ENCODE data around the gene LINGO4.
"Not testable (repeated sequence)": the region's sequence is repeated elsewhere in the genome, so short reads cannot be mapped to it uniquely, and the experiment has no call there.

Gene LINGO4

DNA sequence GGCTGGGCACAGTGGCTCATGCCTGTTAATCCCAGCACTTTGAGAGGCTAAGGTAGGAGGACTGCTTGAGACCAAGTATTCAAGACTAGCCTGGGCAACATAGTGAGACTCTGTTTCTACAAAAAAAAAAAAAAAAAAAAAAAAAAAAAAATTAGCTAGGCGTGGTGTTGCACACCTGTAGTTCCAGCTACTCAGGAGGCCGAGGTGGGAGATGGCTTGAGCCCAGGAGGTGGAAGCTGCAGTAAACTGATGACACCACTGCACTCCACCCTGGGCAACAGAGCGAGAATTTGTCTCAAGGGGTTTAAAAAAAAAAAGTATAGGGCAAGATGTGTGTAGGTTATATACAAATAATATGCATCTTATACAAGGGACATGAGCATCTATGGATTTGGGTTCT, 17.5 kb downstream of the LINGO4 start:
- POLR2A ChIA-PET: interaction anchor here (0.6 kb wide), 1 partner anchor 103 kb away, joined by 3 read pairs; no protein-coding TSS in a partner anchor
- Histone ChIP-seq H3K36me3 (ENCODE audit: control insufficient read depth in 2 of 2, insufficient read depth in 1 of 2, low read length in 2 of 2) (no peaks in the 10 kb centered on the region), H3K4me1 (ENCODE audit: control insufficient read depth, insufficient read depth, low read length) (no peaks in the 10 kb centered on the region), H3K27ac (ENCODE audit: extremely low read depth, low read depth, low read length) (no peak overlapping the region), H3K9me3 (ENCODE audit: control insufficient read depth, insufficient read depth, low read depth, low read length) (no peaks in the 10 kb centered on the region), H3K4me3 (ENCODE audit: low read depth, low read length) (no peak overlapping the region)
- CTCF ChIA-PET: interaction anchor here (0.7 to 2.3 kb wide), 2 partner anchors 11 to 48 kb away, joined by 4 to 7 read pairs; no protein-coding TSS in a partner anchor
- no peak for TF ChIP-seq ZNF513 (tag by site-specific recombination; IDR thresholded peaks at IDR 0.05)
- TF ChIP-seq ZNF362 (tag by site-specific recombination; IDR thresholded peaks at IDR 0.05): peak; percentile 91

GRCh38 chr1:151783796-151784195, 21.4 kb downstream of the LINGO4 start:
- ChIA-PET CTCF (interaction anchor here (0.7 kb wide), 1 partner anchor 483 kb away, joined by 4 read pairs; no protein-coding TSS in a partner anchor), POLR2A (no interaction called here)
- no peaks in the 10 kb centered on the region for H3K9me3 ChIP-seq (ENCODE audit: control insufficient read depth, insufficient read depth, low read depth, low read length)
- H3K4me3 ChIP-seq (ENCODE audit: low read depth, low read length): no peak overlapping the region
- TF ChIP-seq ZNF416 (tag by site-specific recombination; IDR thresholded peaks at IDR 0.05): no peak
- no peak for TF ChIP-seq ZNF529 (tag by site-specific recombination; IDR thresholded peaks at IDR 0.05; ENCODE audit: insufficient replicate concordance)
- H3K36me3 ChIP-seq (ENCODE audit: control insufficient read depth in 2 of 2, insufficient read depth in 1 of 2, low read length in 2 of 2): peaks cover 9 to 18% of the 10 kb centered on the region in 2 experiments
- no peak overlapping the region for H3K27ac ChIP-seq (ENCODE audit: extremely low read depth, low read depth, low read length)
- no peaks in the 10 kb centered on the region for H3K4me1 ChIP-seq (ENCODE audit: control insufficient read depth, insufficient read depth, low read length)

DNA sequence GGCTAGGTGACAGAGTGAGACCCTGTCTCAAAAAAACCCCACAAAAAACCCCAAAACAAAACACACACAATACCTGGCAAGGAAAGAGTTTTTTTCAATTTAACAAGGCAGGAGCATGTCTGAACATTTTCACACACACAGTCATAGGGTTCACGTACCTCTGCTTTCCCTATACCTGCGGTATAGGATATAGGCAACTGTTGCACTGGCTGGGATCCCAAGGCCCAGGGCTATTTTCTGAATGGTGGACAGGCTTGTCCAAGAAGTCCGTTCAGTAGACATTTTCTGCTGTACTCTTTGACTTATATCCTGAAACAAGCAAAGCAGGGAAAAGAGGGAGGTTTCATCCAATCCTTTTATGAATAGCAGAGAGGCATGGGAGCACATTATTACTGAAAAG, 22.5 kb downstream of the LINGO4 start:
- POLR2A ChIA-PET: no interaction called here
- CTCF ChIA-PET: no interaction called here
- TF ChIP-seq ZNF530 (tag by site-specific recombination; IDR thresholded peaks at IDR 0.05; ENCODE audit: low read depth): no peak

GRCh38 chr1:151782026-151782425, 23.2 kb downstream of the LINGO4 start:
- POLR2A ChIA-PET; H3K4me1 ChIP-seq (ENCODE audit: control insufficient read depth, insufficient read depth, low read length); H3K4me3 ChIP-seq (ENCODE audit: low read depth, low read length); CTCF ChIA-PET; H3K9me3 ChIP-seq (ENCODE audit: control insufficient read depth, insufficient read depth, low read depth, low read length); H3K27ac ChIP-seq (ENCODE audit: extremely low read depth, low read depth, low read length): not testable (repeated sequence)
- peaks cover 9 to 29% of the 10 kb centered on the region in 2 experiments for H3K36me3 ChIP-seq (ENCODE audit: control insufficient read depth in 2 of 2, insufficient read depth in 1 of 2, low read length in 2 of 2)

More for the DNA sequence above, 22.5 kb downstream of the LINGO4 start:
- H3K4me1 ChIP-seq (ENCODE audit: control insufficient read depth, insufficient read depth, low read length): no peaks in the 10 kb centered on the region
- peaks cover 9 to 26% of the 10 kb centered on the region in 2 experiments for H3K36me3 ChIP-seq (ENCODE audit: control insufficient read depth in 2 of 2, insufficient read depth in 1 of 2, low read length in 2 of 2)
- H3K9me3 ChIP-seq (ENCODE audit: control insufficient read depth, insufficient read depth, low read depth, low read length): no peaks in the 10 kb centered on the region
- H3K4me3 ChIP-seq (ENCODE audit: low read depth, low read length): no peak overlapping the region
- no peak overlapping the region for H3K27ac ChIP-seq (ENCODE audit: extremely low read depth, low read depth, low read length)

DNA sequence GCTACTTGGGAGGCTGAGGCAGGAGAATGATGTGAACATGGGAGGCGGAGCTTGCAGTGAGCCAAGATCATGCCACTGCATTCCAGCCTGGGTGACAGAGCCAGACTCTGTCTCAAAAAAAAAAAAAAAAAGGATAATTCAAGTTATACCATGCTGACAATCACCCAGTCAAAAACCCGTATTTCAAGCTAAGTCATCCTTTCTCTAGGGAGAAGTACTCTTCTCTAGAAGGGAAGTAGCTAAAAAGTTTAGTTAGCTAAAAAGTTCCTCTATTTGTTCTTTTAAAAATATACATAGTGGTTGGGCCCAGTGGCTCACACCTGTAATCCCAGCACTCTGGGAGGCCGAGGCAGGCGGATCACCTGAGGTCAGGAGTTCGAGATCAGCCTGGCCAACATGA, 24.5 kb downstream of the LINGO4 start:
- H3K27ac ChIP-seq (ENCODE audit: extremely low read depth, low read depth, low read length); H3K4me1 ChIP-seq (ENCODE audit: control insufficient read depth, insufficient read depth, low read length); H3K4me3 ChIP-seq (ENCODE audit: low read depth, low read length); H3K9me3 ChIP-seq (ENCODE audit: control insufficient read depth, insufficient read depth, low read depth, low read length): not testable (repeated sequence)
- POLR2A ChIA-PET: interaction anchor here (1.9 kb wide), 1 partner anchor 17 kb away, joined by 7 read pairs; the partner anchor contains the start of gene MRPL9
- H3K36me3 ChIP-seq (ENCODE audit: control insufficient read depth in 2 of 2, insufficient read depth in 1 of 2, low read length in 2 of 2): peaks cover 9 to 42% of the 10 kb centered on the region in 2 experiments
- CTCF ChIA-PET: interaction anchor here (0.6 to 1.0 kb wide), 3 partner anchors 68 to 396 kb away, joined by 4 to 5 read pairs (median 5); no protein-coding TSS in a partner anchor

- Histone ChIP-seq H3K27ac (ENCODE audit: extremely low read depth, low read depth, low read length) (no peak overlapping the region), H3K4me1 (ENCODE audit: control insufficient read depth, insufficient read depth, low read length) (no peaks in the 10 kb centered on the region), H3K9me3 (ENCODE audit: control insufficient read depth, insufficient read depth, low read depth, low read length) (no peaks in the 10 kb centered on the region), H3K4me3 (ENCODE audit: low read depth, low read length) (no peak overlapping the region), H3K36me3 (ENCODE audit: control insufficient read depth in 2 of 2, insufficient read depth in 1 of 2, low read length in 2 of 2) (peaks cover 9 to 51% of the 10 kb centered on the region in 2 experiments)
- POLR2A ChIA-PET: interaction anchor here (1.9 kb wide), 1 partner anchor 16 kb away, joined by 7 read pairs; the partner anchor contains the start of gene MRPL9
- CTCF ChIA-PET: no interaction called here
- TF ChIP-seq ZNF596 (tag by site-specific recombination; IDR thresholded peaks at IDR 0.05) (no peak), ZNF211 (tag by site-specific recombination; IDR thresholded peaks at IDR 0.05; ENCODE audit: low read depth) (no peak), ZNF768 (tag by site-specific recombination; IDR thresholded peaks at IDR 0.05) (no peak), ZNF843 (tag by site-specific recombination; IDR thresholded peaks at IDR 0.05) (no peak), ZNF280C (tag by site-specific recombination; IDR thresholded peaks at IDR 0.05) (no peak), ZNF391 (tag by site-specific recombination; IDR thresholded peaks at IDR 0.05; ENCODE audit: borderline replicate concordance, low read depth) (no peak)
Observed at GRCh38 chr1:151779852-151780251, 25.4 kb downstream of the LINGO4 start.

Measured in HEK293 (cell line).